Uterus (tissue), 4 donors: ENCODE measurements around the gene AGPS. TPM values are rescaled to one million over a fixed set of nuclear protein-coding genes. Genes with fewer than 3 reads are reported as not detected.

Source experiments
- DNase-seq, 2 donors: peaks; one replicate each; pipeline ENCODE4 v3.0.0-alpha.2; 2019 to 2020
- H3K27ac ChIP-seq, 2 donors: fragments of 200-600 bp; sonication (generic); 1 replicate in 1 of 2; 2 replicates in 1 of 2; pipeline ENCODE4 v1.5.1; 2016 to 2018
- H3K27me3 ChIP-seq, 2 donors: fragments of 200-600 bp; sonication (generic); one replicate each; pipeline ENCODE4 v1.5.1; 2018 to 2019; ENCODE audit warnings: control low read depth in 1 of 2
- H3K36me3 ChIP-seq, 2 donors: fragments of 200-600 bp; sonication (generic); one replicate each; pipeline ENCODE4 v1.5.1; 2019; ENCODE audit warnings: control low read depth in 1 of 2
- H3K4me1 ChIP-seq, 2 donors: fragments of 200-600 bp; sonication (generic); one replicate each; pipeline ENCODE4 v1.5.1; 2018 to 2019; ENCODE audit warnings: control low read depth in 1 of 2
- H3K4me3 ChIP-seq, 2 donors: fragments of 200-600 bp; sonication (generic); 1 replicate in 1 of 2; 2 replicates in 1 of 2; pipeline ENCODE4 v1.5.1; 2018 to 2019; ENCODE audit warnings: mild to moderate bottlenecking in 1 of 2
- H3K9me3 ChIP-seq, 2 donors: fragments of 200-600 bp; sonication (generic); one replicate each; pipeline ENCODE4 v1.5.1; 2019; ENCODE audit warnings: control low read depth in 1 of 2
- CTCF ChIP-seq, 4 experiments: fragments of 200-600 bp in 2 of 4; fragments of 450-650 bp in 2 of 4; sonication (generic) in 2 of 4; IDR thresholded peaks; one replicate each; pipeline ENCODE4 v1.5.1; 2016 to 2019; ENCODE audit warnings: antibody characterized with exemption in 4 of 4, mild to moderate bottlenecking in 2 of 4, moderate library complexity in 1 of 4
- POLR2A ChIP-seq, 2 donors: fragments of 450-650 bp; IDR thresholded peaks; one replicate each; pipeline ENCODE4 v1.6.1; 2016; ENCODE audit warnings: antibody characterized with exemption in 2 of 2, mild to moderate bottlenecking in 1 of 2, moderate library complexity in 1 of 2
- intact Hi-C: fragments of 100-400 bp; cut with DNase I; formaldehyde crosslinking; loops from one replicate; pipeline ENCODE4 v1.15.1; 2023; ENCODE audit warnings: low total_unique reads
- total RNA-seq, 4 donors: library from RNA; depleted of rRNA in 3 of 4; stranded (reverse); fragments of >200 nt in 3 of 4; gene quantifications; one replicate each; pipeline versions ENCODE4 v1.1.0 to v1.2.4, GENCODE V29; 2014 to 2023
- donor health status: DM: yes; HTN: yes; CAD: no.

AGPS gene
- total RNA-seq, 4 donors from 2014 or later: 10.2 to 64.4 (median 40.0) TPM

- Histone ChIP-seq H3K27me3 (no peaks in the 10 kb centered on the region), H3K4me3 (no peak overlapping the region), H3K36me3 (no peaks in the 10 kb centered on the region), H3K4me1 (no peaks in the 10 kb centered on the region), H3K27ac (no peak overlapping the region), H3K9me3 (no peaks in the 10 kb centered on the region)
- DNase-seq: no peak
- TF ChIP-seq POLR2A (IDR thresholded peaks at IDR 0.05) (no peak), CTCF (IDR thresholded peaks at IDR 0.05) (no peak)
- intact Hi-C loops: no loop called here
Measured at GRCh38 chr2:177545981-177546585, 153.5 kb downstream of the AGPS start.

DNA sequence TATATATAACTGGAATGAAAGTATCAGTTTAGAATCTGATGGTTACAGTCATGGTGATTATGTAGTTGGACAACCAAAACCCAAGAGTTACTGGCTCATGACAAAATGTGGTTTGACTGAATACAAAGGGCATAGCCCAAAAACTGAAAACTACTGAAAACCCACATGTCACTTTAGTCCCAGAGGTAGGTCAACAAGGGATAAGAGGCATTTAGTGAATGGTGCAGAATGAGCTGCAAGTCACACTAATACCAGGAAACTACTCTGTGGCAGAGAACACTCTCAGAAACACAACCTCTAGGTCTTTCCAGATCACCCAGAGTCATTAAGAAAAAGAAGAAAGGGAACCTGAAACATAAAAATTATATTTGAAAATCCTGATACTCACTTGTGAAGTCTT is 154.5 kb downstream of the AGPS start:
- Histone ChIP-seq H3K9me3 (no peaks in the 10 kb centered on the region), H3K36me3 (no peaks in the 10 kb centered on the region), H3K27ac (no peak overlapping the region), H3K27me3 (no peaks in the 10 kb centered on the region), H3K4me3 (no peak overlapping the region), H3K4me1 (no peaks in the 10 kb centered on the region)
- intact Hi-C loops: no loop called here
- TF ChIP-seq POLR2A (IDR thresholded peaks at IDR 0.05) (no peak), CTCF (IDR thresholded peaks at IDR 0.05) (no peak)
- DNase-seq: no peak

- intact Hi-C loops: no loop called here
- Histone ChIP-seq H3K9me3 (no peaks in the 10 kb centered on the region), H3K36me3 (no peaks in the 10 kb centered on the region), H3K4me1 (no peaks in the 10 kb centered on the region), H3K27ac (no peak overlapping the region), H3K4me3 (no peak overlapping the region), H3K27me3 (no peaks in the 10 kb centered on the region)
- TF ChIP-seq CTCF (IDR thresholded peaks at IDR 0.05) (no peak), POLR2A (IDR thresholded peaks at IDR 0.05) (no peak)
- DNase-seq: no peak
Measured at GRCh38 chr2:177547772-177548171, 155.2 kb downstream of the AGPS start.

DNA sequence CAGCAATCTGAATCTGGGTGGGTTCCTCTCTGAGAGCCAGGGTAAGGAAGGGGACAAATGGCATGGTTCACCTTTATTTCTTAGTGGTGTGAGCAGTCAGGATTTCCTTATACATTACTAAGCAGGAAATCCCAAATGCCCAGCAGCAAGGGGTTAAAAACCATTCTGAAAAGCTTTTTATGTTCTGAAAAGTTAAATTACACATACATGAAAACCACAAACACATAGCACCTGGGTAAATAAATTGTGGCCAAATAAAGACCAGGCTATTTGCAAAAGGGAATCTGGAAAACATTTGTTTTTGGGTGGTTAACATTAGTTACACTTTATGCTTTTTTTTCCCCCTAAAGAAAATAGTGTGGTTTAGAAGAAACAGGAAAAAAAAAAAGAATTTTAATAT is 156.1 kb downstream of the AGPS start:
- no peak overlapping the region for H3K4me3 ChIP-seq
- no peaks in the 10 kb centered on the region for H3K36me3 ChIP-seq
- TF ChIP-seq POLR2A (IDR thresholded peaks at IDR 0.05) (no peak), CTCF (IDR thresholded peaks at IDR 0.05) (no peak)
- H3K4me1 ChIP-seq: no peaks in the 10 kb centered on the region
- DNase-seq: no peak
- H3K27me3 ChIP-seq: no peaks in the 10 kb centered on the region
- H3K9me3 ChIP-seq: no peaks in the 10 kb centered on the region
- intact Hi-C loops: no loop called here
- no peak overlapping the region for H3K27ac ChIP-seq

- H3K27me3 ChIP-seq: no peaks in the 10 kb centered on the region
- H3K27ac ChIP-seq: no peak overlapping the region
- H3K4me3 ChIP-seq: no peak overlapping the region
- no peak for DNase-seq
- no peaks in the 10 kb centered on the region for H3K9me3 ChIP-seq
- intact Hi-C loops: no loop called here
- H3K36me3 ChIP-seq: no peaks in the 10 kb centered on the region
- no peak for TF ChIP-seq POLR2A (IDR thresholded peaks at IDR 0.05)
- no peaks in the 10 kb centered on the region for H3K4me1 ChIP-seq
Measured at GRCh38 chr2:177549171-177549570, 156.6 kb downstream of the AGPS start.
